ENCODE data around the gene MCUR1. TPM values are rescaled to one million over a fixed set of nuclear protein-coding genes. Genes with fewer than 3 reads are reported as not detected.

The MCUR1 gene
- total and polyA plus RNA-seq, 9 of the 15 experiments (the other 6 are each of a cell fraction or from before 2014, with no cell fraction given): 5.1 to 60.2 (median 41.4) TPM

DNA sequence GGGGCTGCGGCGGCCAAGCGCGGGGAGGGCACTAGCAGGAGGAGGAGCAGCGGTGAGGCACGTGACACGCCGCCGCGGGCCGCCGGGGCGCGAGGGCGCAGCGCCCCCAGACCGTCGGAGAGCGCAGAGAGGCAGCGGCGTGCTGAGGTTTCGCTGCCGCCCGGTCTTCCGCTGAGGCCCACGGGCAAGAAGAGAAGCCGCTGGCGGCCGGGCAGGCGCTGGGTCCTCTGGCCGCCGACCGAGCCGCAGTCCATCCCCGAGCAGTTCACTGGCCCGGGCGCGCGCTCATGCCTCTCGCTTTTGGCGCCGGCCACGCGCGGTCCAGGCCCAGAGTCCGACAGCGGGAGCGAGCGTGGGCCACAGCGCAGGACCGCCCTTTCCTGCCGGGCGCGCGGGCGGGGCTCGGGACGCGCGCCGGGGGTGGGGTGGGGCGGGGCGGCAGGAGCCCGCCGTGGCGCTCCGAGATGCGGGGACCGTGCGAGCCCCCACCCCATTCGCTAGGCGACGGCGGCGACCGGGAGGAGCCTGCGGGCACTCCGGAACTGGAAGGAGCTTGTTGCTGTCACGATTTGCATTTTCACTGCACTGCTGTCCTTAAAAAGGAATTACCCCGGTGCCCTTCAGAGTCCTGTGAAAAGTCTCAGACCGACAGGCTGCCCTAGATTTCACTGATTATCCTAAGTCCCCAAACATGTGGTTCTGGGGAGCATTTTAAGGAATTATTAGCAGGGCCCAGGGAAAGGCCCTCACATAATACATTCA is at the start of gene MCUR1 (continued):
- TF ChIP-seq, protein P1, sequence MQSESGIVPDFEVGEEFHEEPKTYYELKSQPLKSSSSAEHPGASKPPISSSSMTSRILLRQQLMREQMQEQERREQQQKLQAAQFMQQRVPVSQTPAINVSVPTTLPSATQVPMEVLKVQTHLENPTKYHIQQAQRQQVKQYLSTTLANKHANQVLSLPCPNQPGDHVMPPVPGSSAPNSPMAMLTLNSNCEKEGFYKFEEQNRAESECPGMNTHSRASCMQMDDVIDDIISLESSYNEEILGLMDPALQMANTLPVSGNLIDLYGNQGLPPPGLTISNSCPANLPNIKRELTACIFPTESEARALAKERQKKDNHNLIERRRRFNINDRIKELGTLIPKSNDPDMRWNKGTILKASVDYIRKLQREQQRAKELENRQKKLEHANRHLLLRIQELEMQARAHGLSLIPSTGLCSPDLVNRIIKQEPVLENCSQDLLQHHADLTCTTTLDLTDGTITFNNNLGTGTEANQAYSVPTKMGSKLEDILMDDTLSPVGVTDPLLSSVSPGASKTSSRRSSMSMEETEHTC (IDR thresholded peaks at IDR 0.05): peak; percentile 87
- TF ChIP-seq, protein P2, sequence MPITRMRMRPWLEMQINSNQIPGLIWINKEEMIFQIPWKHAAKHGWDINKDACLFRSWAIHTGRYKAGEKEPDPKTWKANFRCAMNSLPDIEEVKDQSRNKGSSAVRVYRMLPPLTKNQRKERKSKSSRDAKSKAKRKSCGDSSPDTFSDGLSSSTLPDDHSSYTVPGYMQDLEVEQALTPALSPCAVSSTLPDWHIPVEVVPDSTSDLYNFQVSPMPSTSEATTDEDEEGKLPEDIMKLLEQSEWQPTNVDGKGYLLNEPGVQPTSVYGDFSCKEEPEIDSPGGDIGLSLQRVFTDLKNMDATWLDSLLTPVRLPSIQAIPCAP (CRISPR knock-in tag; IDR thresholded peaks at IDR 0.05; ENCODE audit: borderline replicate concordance): no peak
- TF ChIP-seq TEAD4 (IDR thresholded peaks at IDR 0.05; ENCODE audit: low read length) (no peak), TEAD4 (CRISPR knock-in tag; IDR thresholded peaks at IDR 0.05; ENCODE audit: borderline replicate concordance) (no peak), POLR2A (conservative IDR thresholded peaks at IDR 0.05) (peak; percentile 95), ZBTB8A (IDR thresholded peaks at IDR 0.05; ENCODE audit: partially characterized antibody) (no peak), SREBF1 (IDR thresholded peaks at IDR 0.05; ENCODE audit: borderline replicate concordance, low read depth, low read length) (no peak), OTX1 (CRISPR knock-in tag; IDR thresholded peaks at IDR 0.05) (no peak), ZNF436 (CRISPR knock-in tag; IDR thresholded peaks at IDR 0.05) (no peak), GTF2F1 (IDR thresholded peaks at IDR 0.05; ENCODE audit: low read depth, low read length) (no peak; the same call in 1 of the 2 replicates), HMG20B (CRISPR knock-in tag; IDR thresholded peaks at IDR 0.05) (no peak), MCM5 (IDR thresholded peaks at IDR 0.05; ENCODE audit: low read depth) (no peak), ZNF551 (CRISPR knock-in tag; IDR thresholded peaks at IDR 0.05) (no peak), CHD2 (IDR thresholded peaks at IDR 0.05; ENCODE audit: low read depth, low read length) (0 out of 2 replicates have a peak, but pooled peaks have one; percentile 16), ESRRB (CRISPR knock-in tag; IDR thresholded peaks at IDR 0.05; ENCODE audit: borderline replicate concordance) (no peak), ZNF431 (CRISPR knock-in tag; IDR thresholded peaks at IDR 0.05) (peak; percentile 75; the same call in 1 of the 2 replicates), SMAD1 (IDR thresholded peaks at IDR 0.05; ENCODE audit: low read depth, low read length, partially characterized antibody) (peak; percentile 55)
- TF ChIP-seq, protein P3, sequence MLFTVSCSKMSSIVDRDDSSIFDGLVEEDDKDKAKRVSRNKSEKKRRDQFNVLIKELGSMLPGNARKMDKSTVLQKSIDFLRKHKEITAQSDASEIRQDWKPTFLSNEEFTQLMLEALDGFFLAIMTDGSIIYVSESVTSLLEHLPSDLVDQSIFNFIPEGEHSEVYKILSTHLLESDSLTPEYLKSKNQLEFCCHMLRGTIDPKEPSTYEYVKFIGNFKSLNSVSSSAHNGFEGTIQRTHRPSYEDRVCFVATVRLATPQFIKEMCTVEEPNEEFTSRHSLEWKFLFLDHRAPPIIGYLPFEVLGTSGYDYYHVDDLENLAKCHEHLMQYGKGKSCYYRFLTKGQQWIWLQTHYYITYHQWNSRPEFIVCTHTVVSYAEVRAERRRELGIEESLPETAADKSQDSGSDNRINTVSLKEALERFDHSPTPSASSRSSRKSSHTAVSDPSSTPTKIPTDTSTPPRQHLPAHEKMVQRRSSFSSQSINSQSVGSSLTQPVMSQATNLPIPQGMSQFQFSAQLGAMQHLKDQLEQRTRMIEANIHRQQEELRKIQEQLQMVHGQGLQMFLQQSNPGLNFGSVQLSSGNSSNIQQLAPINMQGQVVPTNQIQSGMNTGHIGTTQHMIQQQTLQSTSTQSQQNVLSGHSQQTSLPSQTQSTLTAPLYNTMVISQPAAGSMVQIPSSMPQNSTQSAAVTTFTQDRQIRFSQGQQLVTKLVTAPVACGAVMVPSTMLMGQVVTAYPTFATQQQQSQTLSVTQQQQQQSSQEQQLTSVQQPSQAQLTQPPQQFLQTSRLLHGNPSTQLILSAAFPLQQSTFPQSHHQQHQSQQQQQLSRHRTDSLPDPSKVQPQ (CRISPR knock-in tag; IDR thresholded peaks at IDR 0.05; ENCODE audit: borderline replicate concordance): no peak
- TF ChIP-seq, protein P4, sequence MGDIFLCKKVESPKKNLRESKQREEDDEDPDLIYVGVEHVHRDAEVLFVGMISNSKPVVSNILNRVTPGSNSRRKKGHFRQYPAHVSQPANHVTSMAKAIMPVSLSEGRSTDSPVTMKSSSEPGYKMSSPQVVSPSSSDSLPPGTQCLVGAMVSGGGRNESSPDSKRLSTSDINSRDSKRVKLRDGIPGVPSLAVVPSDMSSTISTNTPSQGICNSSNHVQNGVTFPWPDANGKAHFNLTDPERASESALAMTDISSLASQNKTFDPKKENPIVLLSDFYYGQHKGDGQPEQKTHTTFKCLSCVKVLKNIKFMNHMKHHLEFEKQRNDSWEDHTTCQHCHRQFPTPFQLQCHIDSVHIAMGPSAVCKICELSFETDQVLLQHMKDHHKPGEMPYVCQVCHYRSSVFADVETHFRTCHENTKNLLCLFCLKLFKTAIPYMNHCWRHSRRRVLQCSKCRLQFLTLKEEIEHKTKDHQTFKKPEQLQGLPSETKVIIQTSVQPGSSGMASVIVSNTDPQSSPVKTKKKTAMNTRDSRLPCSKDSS (IDR thresholded peaks at IDR 0.05; ENCODE audit: low read depth, partially characterized antibody): no peak
- TF ChIP-seq, protein P5, sequence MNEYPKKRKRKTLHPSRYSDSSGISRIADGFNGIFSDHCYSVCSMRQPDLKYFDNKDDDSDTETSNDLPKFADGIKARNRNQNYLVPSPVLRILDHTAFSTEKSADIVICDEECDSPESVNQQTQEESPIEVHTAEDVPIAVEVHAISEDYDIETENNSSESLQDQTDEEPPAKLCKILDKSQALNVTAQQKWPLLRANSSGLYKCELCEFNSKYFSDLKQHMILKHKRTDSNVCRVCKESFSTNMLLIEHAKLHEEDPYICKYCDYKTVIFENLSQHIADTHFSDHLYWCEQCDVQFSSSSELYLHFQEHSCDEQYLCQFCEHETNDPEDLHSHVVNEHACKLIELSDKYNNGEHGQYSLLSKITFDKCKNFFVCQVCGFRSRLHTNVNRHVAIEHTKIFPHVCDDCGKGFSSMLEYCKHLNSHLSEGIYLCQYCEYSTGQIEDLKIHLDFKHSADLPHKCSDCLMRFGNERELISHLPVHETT (CRISPR knock-in tag; conservative IDR thresholded peaks at IDR 0.05 in 1 of 2, IDR thresholded peaks at IDR 0.05 in 1 of 2): peak in 1 of 2 experiments; percentile 99; a peak in 2 of 4 replicates

Measured in K562 (cell line).